NCI-H1694 (cell line): ENCODE measurements around the gene RHOB.
"Not testable (repeated sequence)": the region's sequence is repeated elsewhere in the genome, so short reads cannot be mapped to it uniquely, and the experiment has no call there.

ENCODE experiments used
- DNase-seq: peaks from one replicate; lab custom pipeline; 2025; lab: John Stamatoyannopoulos, UW

Gene RHOB

DNA sequence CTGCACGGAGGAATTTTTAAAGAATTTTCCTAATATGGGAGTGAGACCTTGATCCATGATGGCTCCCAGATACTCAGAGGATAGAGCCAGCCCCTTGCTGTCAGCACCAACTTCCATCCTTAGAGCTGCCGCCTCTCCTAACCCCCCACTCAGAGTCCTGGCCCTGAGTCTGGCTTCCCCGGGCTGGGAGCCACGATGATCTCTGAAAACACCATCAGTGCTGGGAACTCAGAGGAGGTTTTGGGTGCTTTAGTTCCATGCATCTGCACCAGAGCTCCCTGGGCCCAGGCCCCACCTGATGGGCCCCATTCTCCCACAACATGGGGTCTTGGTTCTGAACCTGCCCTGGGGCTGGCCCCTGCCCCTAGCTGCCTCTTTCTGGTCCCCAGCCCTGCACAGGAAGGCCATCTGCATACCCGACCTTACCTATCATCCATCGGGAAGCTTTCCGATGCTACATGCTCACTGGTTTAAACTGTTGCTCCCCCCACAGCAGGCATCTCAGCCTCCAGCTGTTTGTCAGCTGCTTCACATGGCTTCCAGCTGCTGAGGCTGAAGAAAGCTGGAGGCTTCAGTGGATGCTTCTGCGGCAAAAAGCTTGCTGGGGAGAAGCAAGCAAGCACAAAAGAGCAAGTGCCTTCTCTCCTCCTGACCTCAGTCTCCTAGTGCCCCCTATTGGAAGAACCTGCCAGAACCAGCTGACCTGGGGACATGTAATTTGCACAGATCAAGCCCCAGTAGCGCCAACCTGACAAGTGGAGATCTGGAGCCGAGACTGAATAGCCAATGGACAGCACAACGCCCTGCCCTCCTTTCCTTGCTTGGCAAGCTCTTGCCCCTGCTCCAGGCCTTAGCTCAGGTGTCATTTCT, 24.2 kb upstream of the RHOB start:
- peak; percentile 84 for DNase-seq

GRCh38 chr2:20423359-20423758, 23.5 kb upstream of the RHOB start:
- DNase-seq, result no peak

- no peak for DNase-seq
These were observed 23.0 kb upstream of the RHOB start for GRCh38 chr2:20423847-20424246.

- no peak for DNase-seq
These were observed 22.3 kb upstream of the RHOB start for GRCh38 chr2:20424300-20425290.

DNA sequence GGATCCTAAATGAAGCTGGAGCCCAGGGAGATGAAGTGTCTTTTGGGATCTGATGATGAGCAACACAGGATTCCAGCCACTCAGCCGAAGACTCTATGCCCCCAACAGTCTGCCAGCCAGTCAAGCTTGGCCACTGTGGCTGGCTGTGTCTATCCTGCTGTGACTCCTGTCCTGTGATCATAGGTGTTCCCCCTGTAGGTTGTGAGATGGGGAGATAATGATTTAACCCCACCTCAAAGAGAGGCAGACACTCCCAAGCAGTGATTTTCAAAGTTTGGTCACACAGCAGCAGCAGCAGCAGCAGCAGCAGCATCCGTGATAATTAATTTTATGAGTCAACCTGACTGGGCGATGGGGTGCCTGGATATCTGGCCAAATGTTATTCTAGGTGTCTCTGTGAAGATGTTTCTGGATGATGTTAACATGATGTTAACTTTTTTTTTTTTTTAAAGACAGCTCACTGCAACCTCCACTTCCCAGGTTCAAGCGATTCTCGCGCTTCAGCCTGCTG, 21.4 kb upstream of the RHOB start:
- DNase-seq, result no peak

DNA sequence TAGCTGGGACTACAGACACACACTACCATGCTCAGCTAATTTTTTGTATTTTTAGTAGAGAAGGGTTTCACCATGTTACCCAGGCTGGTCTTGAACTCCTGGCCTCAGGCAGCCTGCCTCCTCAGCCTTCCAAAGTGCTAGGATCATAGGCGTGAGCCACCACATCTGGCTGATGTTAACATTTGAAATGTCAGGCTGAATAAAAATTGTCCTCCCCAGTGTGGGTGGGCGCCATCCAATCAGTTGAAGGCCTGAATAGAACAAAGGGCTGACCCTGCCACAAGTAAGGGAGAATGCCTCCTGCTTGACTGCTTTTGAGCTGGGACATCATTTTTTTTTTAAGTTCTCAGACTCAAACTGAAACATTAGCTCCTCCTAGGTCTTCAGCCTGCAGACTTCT, 21.0 kb upstream of the RHOB start:
- DNase-seq, result no peak

GRCh38 chr2:20427931-20428526, 18.8 kb upstream of the RHOB start:
- DNase-seq, result no peak

- DNase-seq, result no peak
These were observed 18.0 kb upstream of the RHOB start for GRCh38 chr2:20428717-20429490.

DNA sequence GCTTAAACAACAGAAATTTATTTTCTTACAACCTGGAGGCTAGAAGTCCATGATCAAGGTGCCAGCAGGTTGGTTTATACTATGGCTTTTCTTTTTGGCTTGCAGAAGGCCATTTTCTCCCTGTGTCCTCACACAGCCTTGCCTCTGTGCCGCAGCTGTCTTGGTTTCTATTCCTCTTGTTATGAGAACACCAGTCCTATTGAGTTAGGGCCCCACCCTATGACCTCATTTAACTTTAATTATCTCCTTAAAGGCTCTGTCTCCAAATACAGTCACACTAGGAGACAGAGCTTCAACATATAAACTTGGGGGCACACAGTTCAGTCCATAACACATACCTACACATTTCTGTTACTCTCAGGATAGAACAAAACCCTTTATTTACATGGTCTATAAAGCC, 17.3 kb upstream of the RHOB start:
- DNase-seq, result no peak

- no peak for DNase-seq
These were observed 16.8 kb upstream of the RHOB start for GRCh38 chr2:20430035-20430434.

- no peak for DNase-seq
These were observed 16.2 kb upstream of the RHOB start for GRCh38 chr2:20430461-20431300.

GRCh38 chr2:20431301-20431698, 15.6 kb upstream of the RHOB start:
- no peak for DNase-seq

GRCh38 chr2:20431772-20432171, 15.1 kb upstream of the RHOB start:
- no peak for DNase-seq

DNA sequence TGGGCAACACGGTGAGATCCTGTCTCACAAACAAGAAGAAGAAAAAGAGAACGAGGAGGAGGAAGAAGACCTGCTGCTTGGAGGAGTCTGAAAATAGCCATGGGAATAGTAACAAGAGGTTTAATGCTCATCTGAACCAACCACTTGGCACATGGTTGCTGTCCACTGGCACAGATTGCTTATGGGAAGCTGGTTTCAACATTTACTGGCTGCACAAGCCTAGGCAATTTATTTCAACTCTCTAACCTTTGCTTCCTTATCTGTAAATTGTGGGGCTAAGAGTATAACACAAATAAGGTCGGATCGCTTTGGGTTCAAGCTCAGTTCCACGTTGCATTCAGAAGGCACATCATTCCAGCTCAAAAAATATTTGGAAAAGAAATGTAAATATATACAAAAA, 14.2 kb upstream of the RHOB start:
- DNase-seq, result no peak

DNA sequence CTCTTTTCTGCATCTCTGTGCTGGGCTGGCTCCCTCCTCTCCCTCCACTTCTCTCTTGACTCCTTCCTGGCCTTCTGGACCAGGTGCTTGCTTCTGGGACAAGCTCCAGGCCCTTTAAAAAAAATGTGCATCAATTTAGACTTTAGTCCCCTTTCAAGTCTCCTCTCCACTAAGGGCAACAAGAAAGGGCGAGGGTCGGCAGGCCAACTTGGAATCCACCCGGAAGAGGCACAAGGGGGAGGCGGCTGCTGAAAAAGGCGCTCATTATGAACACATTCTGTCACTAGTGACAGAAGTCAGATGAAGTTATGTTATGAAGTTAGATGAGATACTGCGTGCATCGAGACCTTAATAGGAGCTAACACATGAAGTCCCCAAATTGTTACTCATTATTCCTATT, 13.6 kb upstream of the RHOB start:
- no peak for DNase-seq

GRCh38 chr2:20433946-20434553, 12.8 kb upstream of the RHOB start:
- no peak for DNase-seq

GRCh38 chr2:20434588-20435294, 12.1 kb upstream of the RHOB start:
- no peak for DNase-seq

- not testable (repeated sequence) for DNase-seq
These were observed 11.4 kb upstream of the RHOB start for GRCh38 chr2:20435456-20435855.

GRCh38 chr2:20436716-20437470, 10.0 kb upstream of the RHOB start:
- DNase-seq, result no peak
